GM10266 (cell line): Measurements from ENCODE around the gene MICB.

ENCODE experiments used
- DNase-seq: peaks from one replicate; pipeline ENCODE4 v3.0.0; 2012; ENCODE audit errors: extremely low spot score
- CTCF ChIP-seq: IDR thresholded peaks from 2 replicates; pipeline ENCODE4 v1.5.1; 2012; ENCODE audit warnings: mild to moderate bottlenecking, low read depth; ENCODE audit not compliant: control insufficient read depth, insufficient read depth; ENCODE audit errors: missing control alignments

Gene MICB

GRCh38 chr6:31476515-31477139 is 21.3 kb upstream of the MICB start:
- no peak for TF ChIP-seq CTCF
- DNase-seq, result no peak

DNA sequence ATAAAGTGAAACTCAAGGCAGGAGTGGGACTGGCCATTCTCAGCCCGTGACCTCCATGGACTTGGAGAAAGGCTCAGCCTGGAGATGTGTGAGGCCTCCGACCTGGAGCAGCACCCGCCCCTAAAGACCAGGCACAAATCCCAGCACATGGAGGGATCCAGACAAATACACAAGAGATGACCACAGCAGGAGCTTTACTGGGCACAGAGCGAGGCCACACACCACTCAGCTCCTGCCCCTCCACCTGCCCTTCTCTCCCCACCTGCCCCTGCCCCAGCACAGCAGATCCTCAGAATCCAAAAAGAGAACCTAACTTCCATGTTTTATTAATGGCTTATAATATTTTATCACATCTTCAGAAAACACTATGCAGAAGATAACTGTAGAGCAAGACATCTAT is 20.4 kb upstream of the MICB start:
- no peak for DNase-seq
- no peak for TF ChIP-seq CTCF

- DNase-seq, result no peak
- TF ChIP-seq CTCF, result no peak
Measured at GRCh38 chr6:31478186-31478950, 19.6 kb upstream of the MICB start.

DNA sequence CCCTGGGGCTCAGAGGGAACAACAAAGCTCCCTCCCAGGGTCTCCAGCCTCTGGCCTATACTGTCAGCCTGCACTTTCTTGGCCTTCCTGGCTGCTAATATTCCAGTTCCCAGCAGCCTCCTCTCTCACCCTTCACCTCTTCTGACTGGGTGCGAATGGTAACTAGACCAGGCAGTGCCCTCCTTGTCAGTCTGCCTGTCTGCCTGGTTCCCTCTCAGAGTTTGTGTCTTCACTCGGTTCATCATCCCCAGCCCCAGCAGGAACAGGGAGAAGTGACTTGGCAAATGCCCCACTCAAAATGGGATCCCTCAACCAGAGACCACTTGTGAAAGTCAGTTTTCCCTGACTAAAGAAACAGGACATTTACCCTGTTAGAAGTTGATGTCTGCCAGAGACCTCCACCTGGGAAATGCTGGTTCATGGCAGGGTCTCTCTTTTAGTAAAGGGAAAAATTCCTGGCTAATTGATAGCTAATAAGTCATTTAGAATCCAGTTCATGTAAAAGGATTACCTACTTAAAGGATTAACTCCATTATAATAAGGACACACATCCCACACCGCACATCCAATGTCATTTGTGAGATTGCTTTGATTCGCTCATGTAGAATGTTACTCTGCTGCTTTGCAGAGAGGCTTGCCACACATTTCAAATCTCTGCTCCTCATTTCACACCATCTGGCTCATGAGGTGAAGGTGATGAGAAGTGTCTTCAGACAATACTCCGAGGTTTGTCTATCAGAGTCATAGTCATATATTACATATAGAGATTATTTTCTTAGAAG is 18.6 kb upstream of the MICB start:
- no peak for TF ChIP-seq CTCF
- DNase-seq, result no peak

DNA sequence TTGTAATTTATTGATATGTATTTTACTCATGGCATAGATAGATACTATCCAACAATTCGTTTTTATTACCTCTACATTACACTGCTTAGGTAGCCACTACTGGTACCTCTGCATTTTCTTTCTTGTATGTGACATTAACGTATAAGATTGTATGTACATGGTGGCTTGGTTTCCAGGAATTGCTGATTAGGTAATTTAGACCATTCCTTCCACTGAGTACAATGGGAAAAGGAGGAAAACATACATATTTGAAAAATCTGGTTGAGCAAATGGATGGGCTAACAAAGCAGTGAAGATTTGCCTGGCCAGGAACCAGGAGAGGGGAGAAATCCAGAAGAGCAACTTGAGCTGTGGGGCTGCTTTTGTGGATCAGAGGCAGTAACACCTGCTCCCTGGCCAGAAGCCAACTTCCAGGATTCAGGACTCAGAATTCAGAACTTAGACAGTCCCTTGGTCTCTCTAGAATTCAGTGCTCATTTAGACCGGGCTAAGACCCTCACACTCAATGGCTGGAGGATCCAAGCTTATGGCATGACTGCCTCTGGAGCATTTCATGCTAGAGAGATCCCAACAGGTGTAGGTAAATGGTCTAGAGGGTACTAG is 17.9 kb upstream of the MICB start:
- DNase-seq, result no peak

GRCh38 chr6:31480574-31480973 is 17.4 kb upstream of the MICB start:
- no peak for DNase-seq
- no peak for TF ChIP-seq CTCF

More for the DNA sequence above, 17.9 kb upstream of the MICB start:
- no peak for TF ChIP-seq CTCF

- TF ChIP-seq CTCF, result no peak
- no peak for DNase-seq
Measured at GRCh38 chr6:31483392-31483791, 14.6 kb upstream of the MICB start.
